A549 (cell line): ENCODE measurements around the gene CCDC87. TPM values are rescaled to one million over a fixed set of nuclear protein-coding genes. Genes with fewer than 3 reads are reported as not detected.

Source experiments
- ATAC-seq, 2 experiments: fragments of 200-7000 bp in 1 of 2; fragments of >200 bp in 1 of 2; cut with Nextera tagmentation in 1 of 2; cut with Tn5 transposase in 1 of 2; 3 replicates each; pipeline versions ENCODE4 v1.8.0 to v1.9.1; 2018 to 2020; ENCODE audit warnings: mild to moderate bottlenecking in 1 of 2, moderate library complexity in 1 of 2
- CTCF ChIA-PET: fragments of 300-600 bp; sonication (Branson Sonifier 250); formaldehyde crosslinking; extraction: SDS; loops from one replicate; lab custom pipeline; 2021; ENCODE audit warnings: antibody characterized with exemption, inconsistent platforms; lab: Yijun Ruan, JAX
- POLR2A ChIA-PET: fragments of 350-600 bp; formaldehyde crosslinking; extraction: SDS; loops from one replicate; lab custom pipeline; 2021; ENCODE audit warnings: antibody characterized with exemption, inconsistent platforms; lab: Yijun Ruan, JAX
- DNase-seq, 2 experiments: peaks; one replicate each; pipeline versions ENCODE4 v3.0.0 to v3.0.0-alpha.2; 2011 to 2016; ENCODE audit warnings: low read depth in 1 of 2, low spot score in 1 of 2
- FAIRE-seq: peaks from 2 replicates; lab custom pipeline; 2011; peaks lifted over from hg19 to GRCh38; lab: Jason Lieb, UNC
- H3K27ac ChIP-seq, 2 experiments: fragments of >200 bp; sonication (Bioruptor Twin); formaldehyde crosslinking; 3 replicates each; pipeline ENCODE4 v1.5.1; 2016 to 2017
- H3K4me1 ChIP-seq: fragments of >200 bp; sonication (Bioruptor Twin); formaldehyde crosslinking; 3 replicates; pipeline ENCODE4 v1.6.1; 2016
- H3K4me2 ChIP-seq: fragments of >200 bp; sonication (Bioruptor Twin); formaldehyde crosslinking; 3 replicates; pipeline ENCODE4 v1.6.1; 2016
- H3K4me3 ChIP-seq: fragments of >200 bp; sonication (Bioruptor Twin); formaldehyde crosslinking; 3 replicates; pipeline ENCODE4 v1.5.1; 2016
- H3K9me3 ChIP-seq: fragments of >200 bp; sonication (Bioruptor Twin); formaldehyde crosslinking; 3 replicates; pipeline ENCODE4 v1.6.1; 2016
- ATOH8 ChIP-seq: fragments of 250-450 bp; sonication (Bioruptor Pico); IDR thresholded peaks from 2 replicates; pipeline ENCODE4 v1.5.0; 2020; ENCODE audit warnings: low read depth, mild to moderate bottlenecking, moderate library complexity
- E2F6 ChIP-seq: IDR thresholded peaks from 2 replicates; pipeline ENCODE4 v1.6.1; 2012; ENCODE audit warnings: low read depth, borderline replicate concordance
- ELK1 ChIP-seq: fragments of 150-350 bp; IDR thresholded peaks from 2 replicates; pipeline ENCODE4 v1.6.1; 2014; ENCODE audit warnings: low read depth, mild to moderate bottlenecking, low read length
- FOSL2 ChIP-seq, 2 experiments: fragments of 450-650 bp in 1 of 2; fragments of >200 bp in 1 of 2; sonication (Bioruptor Twin) in 1 of 2; formaldehyde crosslinking; IDR thresholded peaks; 2 replicates each; pipeline versions ENCODE4 v1.5.0 to v1.6.1; 2016 to 2020; ENCODE audit warnings: mild to moderate bottlenecking in 1 of 2, moderate library complexity in 1 of 2
- FOXS1 ChIP-seq: fragments of 250-450 bp; sonication (Bioruptor Pico); IDR thresholded peaks from 2 replicates; pipeline ENCODE4 v1.5.0; 2020; ENCODE audit warnings: mild to moderate bottlenecking, moderate library complexity
- HMGXB4 ChIP-seq: fragments of 250-450 bp; sonication (Bioruptor Pico); IDR thresholded peaks from 2 replicates; pipeline ENCODE4 v1.5.0; 2021; ENCODE audit warnings: mild to moderate bottlenecking, moderate library complexity, borderline replicate concordance
- HOXB13 ChIP-seq: fragments of 250-450 bp; sonication (Bioruptor Pico); IDR thresholded peaks from 2 replicates; pipeline ENCODE4 v1.5.0; 2020; ENCODE audit warnings: low read depth, mild to moderate bottlenecking, moderate library complexity
- HOXB5 ChIP-seq: fragments of 250-450 bp; sonication (Bioruptor Pico); IDR thresholded peaks from 2 replicates; pipeline ENCODE4 v1.5.0; 2020; ENCODE audit warnings: mild to moderate bottlenecking, moderate library complexity
- JUN ChIP-seq, 2 experiments: fragments of >200 bp; sonication (Bioruptor Twin); formaldehyde crosslinking; IDR thresholded peaks; 2 replicates in 1 of 2; 3 replicates in 1 of 2; pipeline ENCODE4 v1.6.1; 2016 to 2017
- KDM1A ChIP-seq: fragments of 200-600 bp; sonication (generic); IDR thresholded peaks from 2 replicates; pipeline ENCODE4 v1.6.1; 2016; ENCODE audit warnings: low read depth, mild to moderate bottlenecking
- KDM5A ChIP-seq: fragments of 200-600 bp; sonication (generic); IDR thresholded peaks from 2 replicates; pipeline ENCODE4 v1.6.1; 2016; ENCODE audit warnings: antibody characterized with exemption, mild to moderate bottlenecking
- MYC ChIP-seq: IDR thresholded peaks from 2 replicates; pipeline ENCODE4 v1.6.1; 2012; ENCODE audit warnings: mild to moderate bottlenecking, inconsistent platforms, low read length, improper control_type of control experiment, borderline replicate concordance
- NR3C1 ChIP-seq: fragments of >200 bp; sonication (Bioruptor Twin); formaldehyde crosslinking; IDR thresholded peaks from 3 replicates; pipeline ENCODE4 v1.6.1; 2017
- RAD21 ChIP-seq, 2 experiments: fragments of >200 bp in 1 of 2; sonication (Bioruptor Twin) in 1 of 2; formaldehyde crosslinking in 1 of 2; IDR thresholded peaks in 1 of 2; conservative IDR thresholded peaks in 1 of 2; 2 replicates in 1 of 2; 3 replicates in 1 of 2; pipeline ENCODE4 v1.6.1; 2012 to 2018; ENCODE audit warnings: inconsistent platforms in 1 of 2
- RCOR1 ChIP-seq: fragments of 150-350 bp; IDR thresholded peaks from 2 replicates; pipeline ENCODE4 v1.6.1; 2014; ENCODE audit warnings: antibody characterized with exemption, low read length, low read depth
- REST ChIP-seq: fragments of 200-600 bp; sonication (generic); IDR thresholded peaks from 2 replicates; pipeline ENCODE4 v1.6.1; 2016; ENCODE audit warnings: antibody characterized with exemption, mild to moderate bottlenecking, moderate library complexity
- RFX5 ChIP-seq: fragments of 450-650 bp; IDR thresholded peaks from 2 replicates; pipeline ENCODE4 v1.7.1; 2014; ENCODE audit warnings: antibody characterized with exemption, mild to moderate bottlenecking, moderate library complexity
- WGBS: methylation state at CpG from one replicate; pipeline ENCODE4 v1.1.6; 2017; ENCODE audit errors: missing lambda C conversion rate; 5-methylcytosine and 5-hydroxymethylcytosine counted together
- polyA plus RNA-seq, 4 experiments: library from polyadenylated mRNA; depleted of rRNA in 3 of 4; stranded (reverse); fragments of >200 nt; fragmentation: RNase III in 1 of 4; extraction: RNeasy Plus Mini Kit Qiagen cat#74134 plus additional on column Dnase treatment in 1 of 4; gene quantifications; 2 replicates in 3 of 4; 3 replicates in 1 of 4; pipeline ENCODE4 v1.2.3, GENCODE V29; 2011 to 2017

Gene CCDC87
- polyA plus RNA-seq, 2 of the 4 experiments (the other 2 are of a cell fraction), result 0.47 to 0.68 TPM

- H3K9me3 ChIP-seq, result no peaks in the 10 kb centered on the region
- peak overlapping the region in 1 of 2 experiments; percentile 95; a peak in 2 of 6 replicates for H3K27ac ChIP-seq
- ChIA-PET POLR2A (interaction anchor here (1.3 to 1.4 kb wide), 2 partner anchors 19 to 59 kb away, joined by 5 to 6 read pairs; partner anchors contain the start of genes RBM4 and RBM4B), CTCF (interaction anchor here (0.6 to 3.1 kb wide), 4 partner anchors 14 to 251 kb away, joined by 3 to 8 read pairs (median 4); partner anchors contain the start of genes CCDC87 and CCS)
- peak overlapping the region; percentile 90 for H3K4me2 ChIP-seq
- TF ChIP-seq KDM5A, result no peak
- TF ChIP-seq JUN (IDR thresholded peaks at IDR 0.05), result no peak
- TF ChIP-seq NR3C1, result no peak
- peak in 1 of 2 experiments; percentile 25 for DNase-seq
- ATAC-seq, result no peak
- peaks cover 34% of the 10 kb centered on the region for H3K4me1 ChIP-seq
- 86% methylated on average over 4 of the region's 4 CpGs for WGBS
- H3K4me3 ChIP-seq, result peak overlapping the region; percentile 60
- no peak for FAIRE-seq
Observed at GRCh38 chr11:66619080-66619554, 26.3 kb upstream of the CCDC87 start.

GRCh38 chr11:66617155-66617834 is 24.4 kb upstream of the CCDC87 start:
- 0 out of 2 replicates have a peak, but pooled peaks have one; percentile 9 for TF ChIP-seq HOXB5
- no peak for TF ChIP-seq HMGXB4
- H3K9me3 ChIP-seq, result no peaks in the 10 kb centered on the region
- peak overlapping the region; percentile 60 for H3K4me3 ChIP-seq
- H3K27ac ChIP-seq, result peak overlapping the region; percentile 95 to 97
- peaks cover 29% of the 10 kb centered on the region for H3K4me1 ChIP-seq
- whole genome bisulfite sequencing, result 3% methylated on average over 28 of the region's 38 CpGs
- POLR2A ChIA-PET, result interaction anchor here (0.7 to 2.9 kb wide), 22 partner anchors 8 to 231 kb away, joined by 3 to 60 read pairs (median 7); partner anchors contain the start of genes ACTN3, BBS1, CCDC87 and CCS
- CTCF ChIA-PET, result interaction anchor here (0.8 to 2.0 kb wide), 9 partner anchors 10 to 137 kb away, joined by 3 to 7 read pairs (median 3); partner anchors contain the start of genes CTSF, DPP3 and RBM4
- ATAC-seq (peak; percentile 49 to 60), FAIRE-seq (no peak), DNase-seq (no peak)
- H3K4me2 ChIP-seq, result peak overlapping the region; percentile 90

GRCh38 chr11:66616379-66617154 is 23.7 kb upstream of the CCDC87 start, which contains the start of gene RBM14:
RBM14 (plus strand) TSS chr11:66616630; CDS start chr11:66616721, 91 bp downstream.
- under 1% methylated on average over 42 of the region's 90 CpGs for WGBS
- TF ChIP-seq RCOR1 (no peak), HOXB13 (CRISPR knock-in tag) (peak; percentile 83), HOXB5 (0 out of 2 replicates have a peak, but pooled peaks have one; percentile 52), FOSL2 (IDR thresholded peaks at IDR 0.05) (no peak), FOSL2 (CRISPR knock-in tag; IDR thresholded peaks at IDR 0.05) (no peak; the same call in 1 of the 2 replicates), E2F6 (peak; percentile 72), FOXS1 (CRISPR knock-in tag) (0 out of 2 replicates have a peak, but pooled peaks have one; percentile 33), REST (no peak), ELK1 (no peak), MYC (peak; percentile 44), RFX5 (0 out of 2 replicates have a peak, but pooled peaks have one; percentile 15), ATOH8 (CRISPR knock-in tag) (no peak), RAD21 (conservative IDR thresholded peaks at IDR 0.05 in 1 of 2, IDR thresholded peaks at IDR 0.05 in 1 of 2) (no peak), KDM5A (peak; percentile 56), KDM1A (no peak)

More at GRCh38 chr11:66616379-66617154, 23.7 kb upstream of the CCDC87 start, which contains the start of gene RBM14:
- Histone ChIP-seq H3K27ac (peak within 1 kb of the TSS; percentile 95 to 97), H3K4me3 (peak within 1 kb of the TSS; percentile 60), H3K9me3 (no peaks in the 10 kb centered on the region), H3K4me1 (peaks cover 29% of the 10 kb centered on the region), H3K4me2 (peak within 1 kb of the TSS; percentile 90)
- POLR2A ChIA-PET, result interaction anchor here (0.6 to 2.9 kb wide), 29 partner anchors 8 to 966 kb away, joined by 3 to 60 read pairs (median 5); partner anchors contain the start of genes ACTN3, BBS1, CCDC87 and CCS
- CTCF ChIA-PET, result interaction anchor here (0.7 to 2.0 kb wide), 6 partner anchors 11 to 70 kb away, joined by 3 to 7 read pairs (median 3); partner anchors contain the start of genes CTSF and RBM4
- FAIRE-seq, result no peak
- DNase-seq, result peak; percentile 99 to 100
- ATAC-seq, result peak; percentile 96 to 98
